NCI-H2081 treated with DMSO at 0.1 percent for 48 hours (cell line): Measurements from ENCODE around the gene NCAPD2.
"Not testable (repeated sequence)": the region's sequence is repeated elsewhere in the genome, so short reads cannot be mapped to it uniquely, and the experiment has no call there.

Source experiments
- DNase-seq: peaks from one replicate; lab custom pipeline; 2025; lab: John Stamatoyannopoulos, UW

The NCAPD2 gene

DNA sequence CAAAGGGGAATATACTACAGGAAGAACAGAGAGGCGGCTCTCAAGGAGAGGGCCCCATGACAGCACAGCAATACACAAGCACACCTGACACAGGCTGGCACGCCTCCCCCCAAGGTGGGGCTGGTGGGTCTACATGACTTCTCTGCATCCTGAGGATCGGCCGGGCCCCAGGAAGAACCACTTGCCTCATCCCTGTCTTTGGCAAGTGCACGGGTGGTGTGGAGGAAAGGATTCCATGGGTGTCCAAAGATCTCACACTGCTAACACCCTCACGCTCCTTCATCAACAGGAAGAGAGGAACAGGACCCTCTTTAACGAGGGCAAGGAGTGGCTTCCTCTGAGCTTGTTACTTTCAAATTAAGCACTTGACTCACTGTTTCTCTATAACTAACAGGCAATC is 30.7 kb upstream of the NCAPD2 start:
- DNase-seq, result no peak

DNA sequence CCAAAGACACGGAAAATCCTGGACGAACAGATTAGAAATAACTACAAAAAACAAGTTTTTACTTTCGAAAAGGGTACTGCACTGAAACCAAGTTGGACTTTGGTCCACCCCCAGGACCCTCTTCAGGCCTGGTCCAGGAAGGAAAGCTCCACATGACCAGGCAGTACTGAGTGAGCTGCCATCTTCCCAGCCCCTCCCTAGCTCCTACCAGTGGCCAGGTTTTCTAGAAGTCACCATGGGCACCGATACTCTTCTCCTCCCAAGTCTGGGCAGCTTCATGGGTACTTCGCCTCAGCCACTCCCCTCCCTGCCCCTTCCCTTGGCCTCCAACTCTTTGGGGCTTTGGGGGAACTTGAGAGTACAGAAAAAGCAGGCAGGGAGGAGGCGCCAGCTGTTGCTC is 30.0 kb upstream of the NCAPD2 start:
- no peak for DNase-seq

DNA sequence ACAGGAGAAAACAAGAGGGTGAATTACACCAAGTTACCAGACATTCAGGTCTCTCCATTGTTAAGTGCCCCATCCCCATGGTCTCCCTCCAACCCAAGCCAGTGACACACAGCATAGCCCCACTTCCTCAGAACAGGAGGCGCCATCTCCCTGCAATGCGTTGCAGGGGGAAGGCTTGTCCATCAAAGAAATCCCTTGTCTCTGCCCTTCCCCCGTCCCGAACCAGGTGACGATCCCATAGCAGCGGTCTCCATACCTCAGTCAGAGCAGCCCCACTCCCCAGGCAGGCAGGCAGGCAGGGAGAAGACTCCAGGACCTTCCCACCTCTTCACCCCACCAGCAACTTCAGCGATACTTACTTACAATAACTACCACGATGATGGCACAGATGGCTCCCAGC is 29.4 kb upstream of the NCAPD2 start:
- DNase-seq, result no peak

DNA sequence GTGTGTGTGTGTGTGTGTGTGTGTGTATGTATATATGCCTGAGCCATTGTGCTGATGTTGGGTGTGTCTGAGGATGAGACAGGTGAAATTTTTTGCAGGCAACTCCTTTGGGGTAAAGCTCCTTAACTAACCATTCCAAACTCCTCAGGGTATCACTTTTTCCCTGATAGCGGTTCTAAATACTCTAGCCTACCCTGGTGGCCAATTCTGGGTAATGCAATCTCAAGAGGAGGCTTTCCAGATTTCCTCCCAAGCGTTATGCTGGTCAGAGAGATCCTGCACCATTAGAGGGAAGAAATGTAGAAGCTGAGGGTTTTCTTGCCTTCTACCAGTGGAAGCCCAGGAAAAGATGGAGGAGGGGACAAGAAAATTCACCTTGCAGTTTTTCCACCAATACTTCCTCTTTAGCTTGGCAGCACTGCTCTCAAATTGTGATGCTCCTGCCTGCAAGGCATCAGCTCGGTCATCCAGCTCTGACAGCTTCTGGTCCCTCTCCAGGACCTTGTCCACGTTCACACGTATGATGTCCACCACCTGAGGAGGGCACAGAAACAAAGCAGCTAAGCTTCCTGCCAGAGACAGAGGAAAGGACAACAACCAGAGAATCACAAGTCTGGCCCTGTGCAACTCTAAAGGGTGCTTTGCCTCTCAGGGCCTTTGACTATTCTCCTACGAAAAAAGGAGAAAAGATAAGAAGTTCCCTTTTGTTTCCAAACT is 28.3 kb upstream of the NCAPD2 start:
- peak; percentile 9 for DNase-seq

DNA sequence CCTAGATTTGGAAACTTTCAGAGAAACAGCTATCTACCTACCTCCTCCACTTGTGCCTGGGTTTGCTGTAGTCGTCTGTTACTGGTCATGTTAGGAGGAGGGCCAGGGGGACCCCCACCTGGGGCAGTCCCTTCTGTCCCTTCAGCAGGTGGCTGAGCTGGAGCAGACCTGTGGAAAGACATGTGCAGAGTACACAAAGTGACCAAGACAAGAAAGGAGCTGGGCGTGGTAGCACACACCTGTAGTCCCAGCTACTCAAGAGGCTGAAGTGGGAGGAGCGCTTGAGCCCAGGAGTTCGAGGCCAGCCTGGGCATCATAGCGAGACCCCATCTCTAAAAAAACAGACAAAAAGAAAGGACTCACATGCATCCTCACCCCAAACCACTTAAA is 27.7 kb upstream of the NCAPD2 start:
- no peak for DNase-seq

DNA sequence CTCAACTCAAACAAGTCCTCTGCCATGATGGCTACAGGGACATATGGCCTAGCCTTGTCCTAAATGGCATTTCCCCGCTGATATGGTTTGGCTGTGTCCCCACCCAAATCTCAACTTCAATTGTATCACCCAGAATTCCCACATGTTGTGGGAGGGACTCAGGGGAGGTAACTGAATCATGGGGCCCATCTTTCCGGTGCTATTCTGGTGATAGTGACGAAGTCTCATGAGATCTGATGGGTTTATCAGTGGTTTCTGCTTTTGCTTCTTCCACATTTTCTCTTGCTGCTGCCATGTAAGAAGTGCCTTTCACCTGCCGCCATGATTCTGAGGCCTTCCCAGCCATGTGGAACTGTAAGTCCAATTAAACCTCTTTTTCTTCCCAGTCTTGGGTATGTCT is 27.2 kb upstream of the NCAPD2 start:
- not testable (repeated sequence) for DNase-seq

DNA sequence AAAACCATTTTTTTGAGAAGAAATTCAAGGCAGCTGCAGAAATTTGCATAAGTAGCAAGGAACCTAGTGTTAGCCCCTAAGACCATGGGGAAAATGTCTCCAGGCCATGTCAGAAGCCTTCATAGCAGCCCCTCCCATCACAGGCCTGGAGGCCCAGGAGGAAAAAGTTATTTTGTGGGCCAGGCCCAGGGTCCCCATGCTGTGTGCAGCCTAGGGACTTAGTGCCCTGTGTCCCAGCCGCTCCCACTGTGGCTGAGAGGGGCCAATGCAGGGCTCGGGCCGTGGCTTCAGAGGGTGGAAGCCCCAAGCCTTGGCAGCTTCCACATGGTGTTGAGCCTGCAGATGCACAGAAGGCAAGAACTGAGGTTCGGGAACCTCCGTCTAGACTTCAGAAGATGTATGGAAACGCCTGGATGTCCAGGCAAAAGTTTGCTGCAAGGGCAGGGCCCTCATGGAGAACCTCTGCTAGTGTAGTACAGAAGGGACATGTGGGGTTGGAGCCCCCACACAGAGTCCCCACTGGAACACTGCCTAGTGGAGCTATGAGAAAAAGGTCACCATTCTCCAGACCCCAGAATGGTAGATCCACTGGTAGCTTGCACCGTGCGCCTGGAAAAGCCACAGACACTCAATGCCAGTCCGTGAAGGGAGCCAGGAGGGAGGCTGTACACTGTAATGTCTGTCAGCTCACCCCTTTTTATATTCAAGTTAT is 26.2 kb upstream of the NCAPD2 start:
- DNase-seq, result not testable (repeated sequence)

DNA sequence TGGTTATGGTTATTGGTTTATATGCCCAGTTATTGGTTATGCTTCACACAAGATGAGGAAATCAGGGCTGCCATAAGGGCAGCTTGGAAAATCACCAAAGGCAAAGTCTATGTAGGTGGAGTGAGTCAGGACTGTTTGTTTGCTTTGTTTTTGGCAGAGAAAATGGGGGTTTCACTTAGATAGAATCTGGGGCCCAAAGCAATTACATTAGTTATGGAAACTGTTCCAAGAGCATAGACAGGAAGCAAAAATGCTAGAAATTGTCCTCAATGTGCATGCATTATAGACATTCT is 25.7 kb upstream of the NCAPD2 start:
- DNase-seq, result no peak

DNA sequence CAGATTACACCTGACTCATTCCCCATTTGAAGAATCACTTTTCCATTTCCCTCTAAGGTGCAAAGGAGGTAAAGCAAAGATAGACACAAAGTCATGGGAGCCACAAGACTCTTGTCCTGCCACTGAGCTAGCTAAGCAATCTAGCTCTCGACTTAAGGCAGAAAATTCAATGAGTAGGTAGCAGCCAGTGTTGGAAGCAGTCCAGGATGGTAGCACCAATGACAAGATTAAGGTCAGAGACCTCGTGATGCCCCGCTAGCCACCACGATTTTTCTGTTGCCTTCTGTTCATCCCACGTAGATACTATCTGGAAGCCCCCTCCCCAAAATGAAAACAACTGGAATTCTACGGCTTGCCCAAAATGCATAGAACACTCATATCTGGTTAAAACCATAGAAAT is 24.8 kb upstream of the NCAPD2 start:
- no peak for DNase-seq

DNA sequence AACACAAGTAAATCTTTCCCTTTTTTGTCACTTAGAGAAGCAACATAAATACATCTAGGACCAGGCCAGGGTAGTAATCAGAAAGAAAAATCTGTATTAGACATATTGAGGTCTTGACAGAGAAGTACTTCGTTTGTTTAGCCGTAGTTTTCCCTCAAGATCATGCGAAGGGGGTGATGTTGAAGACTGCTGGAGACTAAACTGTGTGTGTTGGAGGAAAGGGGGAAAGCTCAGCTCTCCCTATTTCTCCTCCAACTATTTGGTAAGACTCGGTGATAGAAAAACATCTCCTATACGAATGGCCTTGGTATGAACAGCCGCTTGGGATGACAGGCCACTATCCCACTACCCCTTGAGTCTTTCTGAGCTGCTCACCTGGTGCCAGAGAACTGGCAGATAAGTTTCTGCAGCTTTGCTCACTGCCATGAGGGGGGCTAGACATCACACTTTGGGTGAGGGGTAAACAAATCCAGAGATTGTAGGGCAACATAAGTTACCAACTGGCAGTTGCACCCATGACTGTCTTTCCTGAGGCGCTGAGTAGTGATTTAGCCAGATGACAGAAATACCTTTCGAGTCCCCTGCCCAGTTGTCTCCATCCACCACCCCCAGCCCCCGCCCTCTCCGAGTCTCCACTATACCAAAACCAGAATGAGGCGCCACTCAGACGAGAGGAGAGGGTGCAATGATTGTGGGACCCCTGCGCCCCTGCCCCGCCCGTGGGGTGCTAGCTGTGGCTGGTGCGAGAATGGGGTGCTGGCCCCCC is 24.1 kb upstream of the NCAPD2 start:
- DNase-seq, result no peak

DNA sequence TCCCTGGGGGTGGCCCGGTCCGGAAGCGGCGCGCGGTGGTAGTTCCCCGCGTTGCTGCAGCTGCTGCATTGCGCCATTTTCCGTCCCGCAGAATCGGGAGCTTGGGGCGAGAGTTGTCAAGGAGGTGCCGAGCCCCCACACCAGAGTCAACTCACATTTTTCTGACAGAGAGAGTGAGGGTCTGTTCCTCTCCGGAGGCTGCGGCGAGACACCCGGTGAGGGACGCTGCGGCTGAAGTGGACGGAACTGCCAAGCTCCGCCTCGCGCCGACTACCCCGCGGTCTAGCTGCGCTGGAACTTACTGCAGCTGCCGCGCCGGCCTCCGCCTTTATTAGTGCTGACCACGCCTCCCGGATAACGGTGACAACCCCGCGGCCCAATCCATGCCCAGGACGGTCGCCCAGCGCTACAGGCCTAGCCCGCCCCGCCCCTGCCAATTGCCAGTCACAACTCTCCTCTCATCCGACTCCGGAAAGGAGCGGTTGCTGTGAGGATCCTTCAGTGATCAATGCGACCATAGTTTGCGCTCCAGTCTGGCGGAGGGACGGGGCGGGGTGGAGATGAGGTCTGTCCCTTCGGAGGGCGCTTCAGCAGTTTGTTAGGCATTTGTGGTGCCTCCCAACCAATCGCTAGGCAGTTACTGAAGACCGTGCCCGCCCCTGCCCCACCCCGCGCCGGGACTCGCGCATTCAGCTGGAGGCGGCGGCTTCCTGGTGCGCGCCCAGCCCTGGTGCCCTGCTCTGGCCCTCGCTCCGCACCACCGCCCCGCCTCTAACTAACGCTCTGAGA is 23.3 kb upstream of the NCAPD2 start, which contains the start of gene VAMP1:
Gene VAMP1 (minus strand): TSS at position 303 of the 789 bp plus-strand sequence. CDS start 146 bp downstream, at position 157.
- peak; percentile 85 for DNase-seq

DNA sequence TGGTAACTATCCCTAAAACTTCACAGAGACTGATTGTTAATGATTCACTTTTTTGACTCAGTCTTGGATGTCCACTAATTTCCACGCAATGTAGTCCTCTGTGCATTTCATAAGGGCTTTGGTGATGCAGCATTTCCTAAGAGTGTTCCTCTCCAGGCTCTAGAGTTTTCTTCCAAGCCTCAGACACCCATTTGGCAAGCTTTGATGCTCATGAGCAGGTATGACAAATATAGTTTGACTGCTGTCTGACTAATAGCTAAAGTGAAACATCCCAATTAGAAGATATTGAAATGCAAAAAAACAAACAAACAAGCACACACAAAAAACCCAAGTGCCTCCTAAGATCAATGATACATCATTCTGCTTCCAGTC is 21.9 kb upstream of the NCAPD2 start:
- DNase-seq, result no peak

DNA sequence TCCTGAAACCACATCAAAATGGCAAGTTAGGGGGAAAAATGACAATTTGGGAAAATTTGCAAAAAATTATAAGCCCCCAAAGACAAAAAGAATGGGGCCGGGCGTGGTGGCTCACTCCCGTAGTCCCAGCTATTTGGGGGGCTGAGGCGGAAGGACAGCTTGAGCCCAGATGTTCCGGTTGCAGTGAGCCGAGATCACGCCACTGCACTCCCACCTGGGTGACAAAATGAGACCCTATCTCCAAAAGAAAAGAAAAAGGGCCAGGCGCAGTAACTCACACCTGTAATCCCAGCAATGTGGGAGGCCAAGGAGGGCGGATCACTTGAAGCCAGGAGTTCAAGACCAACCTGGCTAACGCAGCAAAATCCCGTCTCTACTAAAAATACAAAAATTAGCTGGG is 21.4 kb upstream of the NCAPD2 start:
- DNase-seq, result no peak

DNA sequence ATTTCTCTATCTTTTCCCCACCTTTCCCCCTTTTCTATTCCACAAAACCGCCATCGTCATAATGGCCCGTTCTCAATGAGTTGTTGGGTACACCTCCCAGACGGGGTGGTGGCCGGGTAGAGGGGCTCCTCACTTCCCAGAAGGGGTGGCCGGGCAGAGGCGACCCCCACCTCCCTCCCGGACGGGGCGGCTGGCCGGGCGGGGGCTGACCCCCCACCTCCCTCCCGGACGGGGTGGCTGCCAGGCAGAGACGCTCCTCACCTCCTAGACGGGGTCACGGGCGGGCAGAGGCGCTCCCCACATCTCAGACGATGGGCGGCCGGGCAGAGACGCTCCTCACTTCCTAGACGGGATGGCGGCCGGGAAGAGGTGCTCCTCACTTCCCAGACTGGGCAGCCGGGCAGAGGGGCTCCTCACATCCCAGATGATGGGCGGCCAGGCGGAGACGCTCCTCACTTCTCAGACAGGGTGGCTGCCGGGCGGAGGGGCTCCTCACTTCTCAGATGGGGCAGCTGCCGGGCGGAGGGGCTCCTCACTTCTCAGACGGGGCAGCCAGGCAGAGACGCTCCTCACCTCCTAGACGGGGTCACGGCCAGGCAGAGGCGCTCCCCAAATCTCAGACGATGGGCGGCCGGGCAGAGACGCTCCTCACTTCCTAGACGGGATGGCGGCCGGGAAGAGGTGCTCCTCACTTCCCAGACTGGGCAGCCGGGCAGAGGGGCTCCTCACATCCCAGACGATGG is 18.5 kb upstream of the NCAPD2 start:
- DNase-seq, result not testable (repeated sequence)

DNA sequence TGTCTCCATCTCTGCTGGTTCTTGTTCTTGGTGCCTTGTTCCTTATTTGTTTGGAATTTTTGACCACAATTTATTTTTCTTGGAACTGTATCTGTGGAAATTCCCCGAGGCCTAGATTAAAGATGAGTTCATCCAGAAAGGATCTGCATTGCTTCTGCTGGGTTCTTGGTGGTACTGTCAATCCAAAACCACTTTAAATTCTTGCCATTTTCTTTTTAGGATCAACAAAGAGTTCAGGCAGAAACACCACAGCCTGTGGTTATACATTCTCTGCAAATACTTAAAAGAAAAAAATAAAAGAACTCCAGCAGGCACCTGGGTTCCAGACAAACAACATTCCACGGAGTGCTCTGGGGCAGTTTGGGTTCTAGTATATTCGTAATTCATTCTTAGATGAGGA is 17.4 kb upstream of the NCAPD2 start:
- no peak for DNase-seq

DNA sequence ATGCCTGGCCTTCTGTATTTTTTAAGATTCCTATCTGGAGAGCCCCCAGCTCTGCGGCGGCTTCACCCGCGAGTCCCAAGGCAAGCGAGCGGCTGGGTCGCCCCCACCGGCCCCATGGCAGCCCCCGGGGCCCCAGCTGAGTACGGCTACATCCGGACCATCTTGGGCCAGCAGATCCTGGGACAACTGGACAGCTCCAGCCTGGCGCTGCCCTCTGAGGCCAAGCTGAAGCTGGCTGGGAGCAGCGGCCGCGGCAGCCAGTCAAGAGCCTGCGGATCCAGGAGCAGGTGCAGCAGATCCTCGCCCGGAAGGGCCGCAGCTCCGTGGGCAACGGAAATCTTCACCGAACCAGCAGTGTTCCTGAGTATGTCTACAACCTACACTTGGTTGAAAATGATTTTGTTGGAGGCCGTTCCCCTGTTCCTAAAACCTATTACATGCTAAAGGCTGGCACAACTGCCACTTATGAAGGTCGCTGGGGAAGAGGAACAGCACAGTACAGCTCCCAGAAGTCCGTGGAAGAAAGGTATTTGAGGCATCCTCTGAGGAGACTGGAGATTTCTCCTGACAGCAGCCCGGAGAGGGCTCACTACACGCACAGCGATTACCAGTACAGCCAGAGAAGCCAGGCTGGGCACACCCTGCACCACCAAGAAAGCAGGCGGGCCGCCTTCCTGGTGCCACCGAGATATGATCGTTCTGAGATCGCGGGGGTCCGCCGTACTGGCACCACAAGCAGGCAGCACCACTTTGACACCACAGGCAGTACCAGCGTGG is 16.1 kb upstream of the NCAPD2 start:
- DNase-seq, result not testable (repeated sequence)

DNA sequence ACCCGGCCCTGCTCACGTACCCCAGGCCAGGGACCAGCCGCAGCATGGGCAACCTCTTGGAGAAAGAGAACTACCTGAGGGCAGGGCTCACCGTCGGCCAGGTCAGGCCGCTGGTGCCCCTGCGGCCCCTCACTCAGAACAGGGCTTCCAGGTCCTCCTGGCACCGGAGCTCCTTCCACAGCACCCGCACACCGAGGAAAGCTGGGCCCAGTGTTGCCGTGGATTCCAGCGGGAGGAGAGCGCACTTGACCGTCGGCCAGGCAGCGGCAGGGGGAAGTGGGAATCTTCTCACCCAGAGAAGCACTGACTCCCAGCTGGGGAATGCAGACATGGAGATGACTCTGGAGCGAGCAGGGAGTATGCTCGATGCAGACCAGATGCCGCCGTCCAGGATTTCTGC is 15.5 kb upstream of the NCAPD2 start:
- no peak for DNase-seq

DNA sequence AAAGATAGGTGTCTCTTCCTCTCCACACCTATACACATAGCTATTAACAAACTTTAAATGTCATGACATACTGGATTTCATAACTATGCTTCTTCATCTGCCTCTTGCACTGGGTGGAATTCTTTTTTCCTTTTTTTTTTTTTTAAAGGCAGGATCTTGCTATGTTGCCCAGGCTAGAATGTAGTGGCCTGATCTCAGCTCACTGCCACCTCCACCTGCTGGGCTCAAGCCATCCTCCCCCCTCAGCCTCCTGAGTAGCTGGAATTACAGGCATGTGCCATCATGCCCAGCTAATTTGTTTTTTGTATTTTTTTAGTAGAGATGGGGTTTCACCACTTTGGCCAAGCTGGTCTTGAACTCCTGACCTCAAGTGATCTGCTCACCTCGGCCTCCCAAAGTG is 5.7 kb upstream of the NCAPD2 start:
- DNase-seq, result no peak

DNA sequence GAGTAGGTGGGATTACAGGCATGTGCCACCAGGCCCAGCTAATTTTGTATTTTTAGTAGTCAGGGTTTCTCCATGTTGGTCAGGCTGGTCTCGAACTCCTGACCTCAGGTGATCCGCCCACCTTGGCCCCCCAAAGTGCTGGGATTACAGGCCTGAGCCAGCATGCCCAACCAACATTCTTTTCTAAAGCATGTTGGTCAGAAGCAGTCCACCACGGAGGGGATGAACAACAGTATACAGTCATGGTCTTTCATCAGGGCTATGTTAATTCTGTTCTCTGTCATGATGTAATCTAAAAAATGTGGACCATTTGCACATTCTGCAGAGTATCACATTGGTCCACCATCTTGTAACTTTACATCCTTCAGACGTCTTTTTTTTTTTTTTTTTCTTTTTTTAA is 4.5 kb upstream of the NCAPD2 start:
- no peak for DNase-seq

DNA sequence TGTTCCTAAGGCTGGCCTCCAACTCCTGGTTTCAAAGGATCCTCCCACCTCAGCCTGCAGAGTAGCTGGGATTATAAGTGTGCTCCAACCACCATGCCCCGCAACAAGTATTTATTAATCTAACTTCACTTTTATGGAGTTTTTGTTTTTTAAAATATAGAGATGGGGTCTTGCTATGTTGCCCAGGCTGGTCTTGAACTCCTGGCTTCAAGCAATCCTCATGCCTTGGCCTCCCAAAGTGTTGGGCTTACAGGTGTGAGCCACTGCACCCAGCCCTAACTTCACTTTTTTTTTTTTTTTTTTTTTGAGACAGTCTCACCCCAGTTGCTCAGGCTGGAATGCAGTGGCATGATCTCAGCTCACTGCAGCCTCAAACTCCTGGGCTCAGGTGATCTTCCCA is 3.2 kb upstream of the NCAPD2 start:
- DNase-seq, result not testable (repeated sequence)
